ENCODE measurements around the gene ARHGAP33. TPM values are rescaled to one million over a fixed set of nuclear protein-coding genes. Genes with fewer than 3 reads are reported as not detected.

ARHGAP33 gene
- total RNA-seq, 1 experiment from 2014 or later: 18.3 TPM

- no peak for TF ChIP-seq CTCF (IDR thresholded peaks at IDR 0.05; ENCODE audit: insufficient read depth in 1 of 2, low read depth in 1 of 2, low read length in 1 of 2, severe bottlenecking in 1 of 2, unreplicated experiment in 1 of 2)
- Histone ChIP-seq H3K36me3 (ENCODE audit: control insufficient read depth, insufficient read depth, low read length) (no peaks in the 10 kb centered on the region), H3K27me3 (replicated peaks; ENCODE audit: control insufficient read depth, insufficient read depth, low read length) (no peaks in the 10 kb centered on the region), H3K4me3 (ENCODE audit: low read depth, low read length) (peak overlapping the region; percentile 27), H3K9me3 (no peaks in the 10 kb centered on the region), H3K4me1 (no peaks in the 10 kb centered on the region)
- BruUV-seq (replicated peaks): no TSS peak
- Mint-ChIP-seq H3K4me1 (ENCODE audit: low read depth, unreplicated experiment) (peaks cover 11% of the 10 kb centered on the region), H3K9me3 (ENCODE audit: unreplicated experiment) (no peaks in the 10 kb centered on the region), H3K36me3 (ENCODE audit: insufficient read depth, unreplicated experiment) (peaks cover 18% of the 10 kb centered on the region), H3K4me3 (ENCODE audit: unreplicated experiment) (peak overlapping the region; percentile 79), H3K27ac (ENCODE audit: unreplicated experiment) (no peak overlapping the region), H3K27me3 (ENCODE audit: insufficient read depth, unreplicated experiment) (peaks cover 5% of the 10 kb centered on the region)
- DNase-seq: no peak
- intact Hi-C loops (cut with micrococcal nuclease; ENCODE audit: unreplicated experiment): loop anchor here (2.0 kb wide), 1 partner anchor 16 kb away; the partner anchor contains the start of gene PROSER3
- ChIA-PET POLR2A (no interaction called here), CTCF (no interaction called here)
Observed at GRCh38 chr19:35775046-35775297, 392 bp upstream of the ARHGAP33 start.

GRCh38 chr19:35776102-35776788 lies 881 bp downstream of the ARHGAP33 start:
- intact Hi-C loops (cut with micrococcal nuclease; ENCODE audit: unreplicated experiment): no loop called here

More at GRCh38 chr19:35776102-35776788, 881 bp downstream of the ARHGAP33 start:
- peak overlapping the region; percentile 82 for H3K4me3 ChIP-seq (ENCODE audit: low read depth, low read length)
- ChIA-PET CTCF (interaction anchor here (0.5 to 0.6 kb wide), 2 partner anchors 8 to 83 kb away, joined by 3 to 6 read pairs; no protein-coding TSS in a partner anchor), POLR2A (no interaction called here)
- H3K27me3 ChIP-seq (replicated peaks; ENCODE audit: control insufficient read depth, insufficient read depth, low read length): no peaks in the 10 kb centered on the region
- Mint-ChIP-seq H3K9me3 (ENCODE audit: unreplicated experiment) (no peaks in the 10 kb centered on the region), H3K4me3 (ENCODE audit: unreplicated experiment) (peak overlapping the region; percentile 79), H3K36me3 (ENCODE audit: insufficient read depth, unreplicated experiment) (peaks cover 18% of the 10 kb centered on the region), H3K27ac (ENCODE audit: unreplicated experiment) (no peak overlapping the region), H3K4me1 (ENCODE audit: low read depth, unreplicated experiment) (peaks cover 11% of the 10 kb centered on the region), H3K27me3 (ENCODE audit: insufficient read depth, unreplicated experiment) (peaks cover 3% of the 10 kb centered on the region)
- no peaks in the 10 kb centered on the region for H3K9me3 ChIP-seq
- no peaks in the 10 kb centered on the region for H3K4me1 ChIP-seq
- DNase-seq: peak in 1 of 2 experiments; percentile 29
- TF ChIP-seq CTCF (IDR thresholded peaks at IDR 0.05; ENCODE audit: insufficient read depth in 1 of 2, low read depth in 1 of 2, low read length in 1 of 2, severe bottlenecking in 1 of 2, unreplicated experiment in 1 of 2): no peak
- BruUV-seq (replicated peaks): no TSS peak
- no peaks in the 10 kb centered on the region; the same call in 1 of the 2 replicates for H3K36me3 ChIP-seq (ENCODE audit: control insufficient read depth, insufficient read depth, low read length)

All from Caco-2 (cell line).